Activated B cell treated with CpG ODN at 0.5 μM for 24 hours (primary cell): ENCODE results near the gene AAK1. TPM values are rescaled to one million over a fixed set of nuclear protein-coding genes. Genes with fewer than 3 reads are reported as not detected.
"Not testable (repeated sequence)": the region's sequence is repeated elsewhere in the genome, so short reads cannot be mapped to it uniquely, and the experiment has no call there.

ENCODE experiments used
- ATAC-seq: fragments of 200-7000 bp; cut with Tn5 transposase; one replicate; pipeline ENCODE4 v1.10.0; 2021; ENCODE audit warnings: low read depth, mild to moderate bottlenecking, moderate library complexity
- CTCF ChIA-PET: fragments of 350-600 bp; sonication (Branson Sonifier 250); formaldehyde crosslinking; loops from one replicate; lab custom pipeline; 2021; ENCODE audit warnings: antibody characterized with exemption; lab: Charles Lee
- POLR2A ChIA-PET: fragments of 350-600 bp; sonication (Branson Sonifier 250); formaldehyde crosslinking; loops from one replicate; lab custom pipeline; 2021; ENCODE audit warnings: antibody characterized with exemption; lab: Charles Lee
- DNase-seq: peaks from one replicate; pipeline ENCODE4 v3.0.0; 2022
- H3K27ac Mint-ChIP-seq: one replicate; pipeline ENCODE4 v1.8.0; 2020; ENCODE audit warnings: mixed read lengths
- H3K27me3 Mint-ChIP-seq: one replicate; pipeline ENCODE4 v1.8.0; 2021; ENCODE audit warnings: mixed read lengths
- H3K36me3 Mint-ChIP-seq: one replicate; pipeline ENCODE4 v1.8.0; 2021; ENCODE audit warnings: low read depth, mixed read lengths
- H3K4me1 Mint-ChIP-seq: one replicate; pipeline ENCODE4 v1.8.0; 2021; ENCODE audit warnings: mixed read lengths
- H3K4me3 Mint-ChIP-seq: one replicate; pipeline ENCODE4 v1.8.0; 2020; ENCODE audit warnings: mild to moderate bottlenecking, mixed read lengths
- H3K9me3 Mint-ChIP-seq: one replicate; pipeline ENCODE4 v1.8.0; 2020; ENCODE audit warnings: mixed read lengths
- intact Hi-C: fragments of 100-400 bp; cut with micrococcal nuclease; formaldehyde crosslinking; loops from one replicate; pipeline ENCODE4 v1.15.1; 2024
- total RNA-seq: library from RNA; stranded (reverse); gene quantifications from 2 replicates; pipeline ENCODE4 v1.2.3, GENCODE V29; 2022
- TF ChIP-seq, protein P1 (sequence below): fragments of 200-600 bp; IDR thresholded peaks from one replicate; pipeline ENCODE4 v1.8.0; 2022; ENCODE audit warnings: antibody characterized with exemption, mild to moderate bottlenecking

AAK1 gene
- total RNA-seq, 1 donor from 2014 or later = 4.7 TPM

- peak overlapping the region; percentile 50 for H3K27ac Mint-ChIP-seq
- ChIA-PET CTCF (interaction anchor here (0.6 kb wide), 1 partner anchor 147 kb away, joined by 3 read pairs; no protein-coding TSS in a partner anchor), POLR2A (no interaction called here)
- intact Hi-C loops = loop anchor here (5.0 to 10.0 kb wide), 2 partner anchors 480 to 972 kb away; partner anchors contain the start of gene MXD1
- peaks cover 19% of the 10 kb centered on the region for H3K36me3 Mint-ChIP-seq
- TF ChIP-seq, protein P1, sequence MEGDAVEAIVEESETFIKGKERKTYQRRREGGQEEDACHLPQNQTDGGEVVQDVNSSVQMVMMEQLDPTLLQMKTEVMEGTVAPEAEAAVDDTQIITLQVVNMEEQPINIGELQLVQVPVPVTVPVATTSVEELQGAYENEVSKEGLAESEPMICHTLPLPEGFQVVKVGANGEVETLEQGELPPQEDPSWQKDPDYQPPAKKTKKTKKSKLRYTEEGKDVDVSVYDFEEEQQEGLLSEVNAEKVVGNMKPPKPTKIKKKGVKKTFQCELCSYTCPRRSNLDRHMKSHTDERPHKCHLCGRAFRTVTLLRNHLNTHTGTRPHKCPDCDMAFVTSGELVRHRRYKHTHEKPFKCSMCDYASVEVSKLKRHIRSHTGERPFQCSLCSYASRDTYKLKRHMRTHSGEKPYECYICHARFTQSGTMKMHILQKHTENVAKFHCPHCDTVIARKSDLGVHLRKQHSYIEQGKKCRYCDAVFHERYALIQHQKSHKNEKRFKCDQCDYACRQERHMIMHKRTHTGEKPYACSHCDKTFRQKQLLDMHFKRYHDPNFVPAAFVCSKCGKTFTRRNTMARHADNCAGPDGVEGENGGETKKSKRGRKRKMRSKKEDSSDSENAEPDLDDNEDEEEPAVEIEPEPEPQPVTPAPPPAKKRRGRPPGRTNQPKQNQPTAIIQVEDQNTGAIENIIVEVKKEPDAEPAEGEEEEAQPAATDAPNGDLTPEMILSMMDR = no peak
- DNase-seq (no peak), ATAC-seq (no peak)
- peak overlapping the region; percentile 5 for H3K4me3 Mint-ChIP-seq
- no peaks in the 10 kb centered on the region for H3K9me3 Mint-ChIP-seq
- no peaks in the 10 kb centered on the region for H3K27me3 Mint-ChIP-seq
- peaks cover 34% of the 10 kb centered on the region for H3K4me1 Mint-ChIP-seq
Measured at GRCh38 chr2:69434753-69435152, 208.8 kb downstream of the AAK1 start.

DNA sequence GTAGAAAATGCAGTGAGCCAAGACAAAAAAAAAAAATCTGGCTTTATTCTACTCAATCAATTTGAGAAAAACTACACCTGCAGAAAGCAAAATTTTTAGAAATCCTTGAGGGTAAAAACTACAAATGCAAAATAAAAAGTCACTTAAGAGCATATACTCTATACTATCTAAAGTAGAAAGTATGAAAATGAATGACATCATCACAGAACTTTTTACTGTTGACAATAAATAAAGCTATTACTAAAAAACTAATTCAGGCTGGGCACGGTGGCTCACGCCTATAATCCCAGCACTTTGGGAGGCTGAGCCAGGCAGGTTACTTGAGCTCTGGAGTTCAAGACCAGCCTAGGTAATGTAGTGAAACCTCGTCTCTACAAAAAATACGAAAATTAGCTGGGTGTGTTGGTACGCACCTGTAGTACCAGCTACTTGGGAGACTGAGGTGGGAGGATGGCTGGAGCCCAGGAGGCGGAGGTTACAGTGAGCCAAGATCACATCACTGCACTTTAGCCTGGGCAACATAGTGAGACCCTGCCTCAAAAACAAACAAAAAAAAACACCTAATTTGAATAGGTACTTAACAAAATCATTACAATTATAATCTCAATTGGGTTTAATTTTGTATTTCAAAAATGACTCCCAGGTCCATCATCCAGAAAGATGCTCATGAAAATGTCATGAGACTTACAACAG, 213.9 kb downstream of the AAK1 start:
- Mint-ChIP-seq H3K27ac (no peak overlapping the region), H3K4me3 (no peak overlapping the region), H3K27me3 (no peaks in the 10 kb centered on the region), H3K9me3 (no peaks in the 10 kb centered on the region), H3K36me3 (peaks cover 42% of the 10 kb centered on the region), H3K4me1 (peaks cover 7% of the 10 kb centered on the region)
- TF ChIP-seq, protein P1 = no peak
- DNase-seq (no peak), ATAC-seq (no peak)
- ChIA-PET CTCF (no interaction called here), POLR2A (interaction anchor here (0.7 kb wide), 1 partner anchor 1701 kb away, joined by 3 read pairs; no protein-coding TSS in a partner anchor)
- intact Hi-C loops = loop anchor here (10.0 kb wide), 1 partner anchor 485 kb away; the partner anchor contains the start of gene MXD1

DNA sequence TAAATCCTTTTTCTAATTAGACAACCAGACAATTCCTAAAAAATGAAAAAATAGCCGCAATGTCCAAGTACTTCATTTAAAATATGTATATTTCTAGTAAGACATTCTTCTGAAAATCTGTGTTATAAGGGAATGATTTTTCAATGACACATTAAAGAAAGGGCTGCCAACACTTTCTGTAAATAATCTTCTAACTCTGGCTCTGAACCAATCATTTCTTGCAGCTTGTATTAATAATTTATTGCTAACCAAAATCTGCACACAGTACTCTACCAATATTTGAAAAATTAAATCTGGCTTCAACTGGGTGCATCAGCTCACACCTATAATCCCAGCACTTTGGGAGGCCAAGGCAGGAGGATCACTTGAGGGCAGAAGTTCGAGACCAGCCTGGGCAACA, 214.6 kb downstream of the AAK1 start:
- POLR2A ChIA-PET = interaction anchor here (0.6 kb wide), 1 partner anchor 52 kb away, joined by 5 read pairs; no protein-coding TSS in a partner anchor
- ATAC-seq = no peak
- H3K36me3 Mint-ChIP-seq = peaks cover 44% of the 10 kb centered on the region

GRCh38 chr2:69424419-69424818, 219.1 kb downstream of the AAK1 start:
- intact Hi-C loops = no loop called here
- Mint-ChIP-seq H3K9me3 (no peaks in the 10 kb centered on the region), H3K4me1 (peaks cover 3% of the 10 kb centered on the region), H3K4me3 (no peak overlapping the region), H3K27me3 (no peaks in the 10 kb centered on the region), H3K27ac (no peak overlapping the region), H3K36me3 (peaks cover 49% of the 10 kb centered on the region)
- no peak for ATAC-seq
- ChIA-PET CTCF (no interaction called here), POLR2A (no interaction called here)
- TF ChIP-seq, protein P1 = no peak
- DNase-seq = no peak

More for the DNA sequence above, 214.6 kb downstream of the AAK1 start:
- intact Hi-C loops = no loop called here
- no peak overlapping the region for H3K4me3 Mint-ChIP-seq
- TF ChIP-seq, protein P1 = no peak
- CTCF ChIA-PET = interaction anchor here (0.7 kb wide), 1 partner anchor 294 kb away, joined by 3 read pairs; no protein-coding TSS in a partner anchor
- no peak for DNase-seq
- no peaks in the 10 kb centered on the region for H3K9me3 Mint-ChIP-seq
- H3K4me1 Mint-ChIP-seq = peaks cover 2% of the 10 kb centered on the region
- H3K27ac Mint-ChIP-seq = no peak overlapping the region
- H3K27me3 Mint-ChIP-seq = no peaks in the 10 kb centered on the region

DNA sequence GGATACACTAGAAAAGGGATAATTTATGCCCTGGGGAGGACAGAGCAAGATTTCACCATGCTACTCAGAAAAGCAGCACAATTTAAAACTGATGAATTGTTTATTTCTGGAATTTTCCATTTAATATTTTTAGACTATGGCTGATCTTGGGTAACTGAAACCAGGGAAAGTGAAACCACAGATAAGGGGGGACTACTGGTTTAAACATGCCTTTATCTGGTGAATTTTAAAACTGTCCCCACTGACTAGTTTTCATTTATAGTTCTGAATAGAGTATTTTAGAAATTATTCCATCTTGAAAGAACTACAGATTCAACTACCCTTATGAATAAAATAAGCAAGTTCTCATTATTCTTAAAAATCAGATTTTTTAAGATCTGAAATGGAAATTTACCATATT, 221.3 kb downstream of the AAK1 start:
- POLR2A ChIA-PET = no interaction called here
- no peak overlapping the region for H3K4me3 Mint-ChIP-seq
- intact Hi-C loops = no loop called here
- peaks cover 3% of the 10 kb centered on the region for H3K4me1 Mint-ChIP-seq
- CTCF ChIA-PET = no interaction called here
- TF ChIP-seq, protein P1 = no peak
- H3K36me3 Mint-ChIP-seq = peaks cover 43% of the 10 kb centered on the region
- H3K27me3 Mint-ChIP-seq = no peaks in the 10 kb centered on the region
- no peak for DNase-seq
- ATAC-seq = no peak
- no peak overlapping the region for H3K27ac Mint-ChIP-seq
- H3K9me3 Mint-ChIP-seq = no peaks in the 10 kb centered on the region

GRCh38 chr2:69419111-69419510, 224.4 kb downstream of the AAK1 start:
- H3K27me3 Mint-ChIP-seq, DNase-seq, intact Hi-C loops, ATAC-seq, H3K4me3 Mint-ChIP-seq, H3K27ac Mint-ChIP-seq, H3K9me3 Mint-ChIP-seq, H3K4me1 Mint-ChIP-seq, CTCF ChIA-PET: not testable (repeated sequence)
- H3K36me3 Mint-ChIP-seq = peaks cover 47% of the 10 kb centered on the region
- POLR2A ChIA-PET = interaction anchor here (0.6 kb wide), 1 partner anchor 121 kb away, joined by 7 read pairs; no protein-coding TSS in a partner anchor
